ENCODE results near the gene TMPRSS7.
"Not testable (repeated sequence)": the region's sequence is repeated elsewhere in the genome, so short reads cannot be mapped to it uniquely, and the experiment has no call there.

TMPRSS7 gene

DNA sequence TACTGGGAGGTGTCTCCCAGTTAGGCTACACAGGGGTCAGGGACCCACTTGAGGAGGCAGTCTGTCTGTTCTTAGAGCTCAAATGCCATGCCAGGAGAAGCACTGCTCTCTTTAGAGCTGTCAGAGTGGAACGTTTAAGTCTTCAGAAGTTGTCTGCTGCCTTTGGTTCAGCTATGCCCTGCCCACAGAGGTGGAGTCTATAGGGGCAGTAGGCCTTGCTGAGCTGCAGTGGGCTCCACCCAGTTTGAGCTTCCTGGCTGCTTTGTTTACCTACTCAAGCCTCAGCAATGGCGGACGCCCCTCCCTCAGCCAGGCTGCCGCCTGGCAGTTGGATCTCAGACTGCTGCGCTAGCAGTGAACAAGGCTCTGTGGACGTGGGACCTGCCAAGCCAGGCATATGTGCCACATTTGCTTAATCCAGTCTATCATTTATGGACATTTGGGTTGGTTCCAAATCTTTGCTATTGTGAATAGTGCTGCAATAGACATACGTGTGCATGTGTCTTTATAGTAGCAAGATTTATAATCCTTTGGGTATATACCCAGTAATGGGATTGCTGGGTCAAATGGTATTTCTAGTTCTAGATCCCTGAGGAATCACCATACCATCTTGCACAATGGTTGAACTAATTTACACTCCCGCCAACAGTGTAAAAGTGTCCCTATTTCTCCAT is 38.0 kb downstream of the TMPRSS7 start:
- not testable (repeated sequence) for DNase-seq

DNA sequence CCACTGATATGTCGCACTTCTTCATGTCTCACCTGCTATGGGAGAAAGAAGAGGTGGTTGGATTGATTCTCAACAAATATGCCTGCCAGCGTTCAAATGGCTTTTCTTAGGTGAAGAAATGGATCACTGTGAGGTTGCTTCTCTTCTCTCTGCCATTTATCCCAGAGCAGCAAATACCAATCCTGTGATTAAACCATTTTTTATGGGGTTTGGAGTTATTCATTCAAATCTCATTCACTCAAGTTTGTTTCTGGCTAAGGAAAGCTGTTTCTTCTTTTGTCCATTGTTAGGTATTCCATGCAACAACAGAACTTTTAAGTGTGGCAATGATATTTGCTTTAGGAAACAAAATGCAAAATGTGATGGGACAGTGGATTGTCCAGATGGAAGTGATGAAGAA is 39.5 kb downstream of the TMPRSS7 start:
- DNase-seq, result no peak

DNA sequence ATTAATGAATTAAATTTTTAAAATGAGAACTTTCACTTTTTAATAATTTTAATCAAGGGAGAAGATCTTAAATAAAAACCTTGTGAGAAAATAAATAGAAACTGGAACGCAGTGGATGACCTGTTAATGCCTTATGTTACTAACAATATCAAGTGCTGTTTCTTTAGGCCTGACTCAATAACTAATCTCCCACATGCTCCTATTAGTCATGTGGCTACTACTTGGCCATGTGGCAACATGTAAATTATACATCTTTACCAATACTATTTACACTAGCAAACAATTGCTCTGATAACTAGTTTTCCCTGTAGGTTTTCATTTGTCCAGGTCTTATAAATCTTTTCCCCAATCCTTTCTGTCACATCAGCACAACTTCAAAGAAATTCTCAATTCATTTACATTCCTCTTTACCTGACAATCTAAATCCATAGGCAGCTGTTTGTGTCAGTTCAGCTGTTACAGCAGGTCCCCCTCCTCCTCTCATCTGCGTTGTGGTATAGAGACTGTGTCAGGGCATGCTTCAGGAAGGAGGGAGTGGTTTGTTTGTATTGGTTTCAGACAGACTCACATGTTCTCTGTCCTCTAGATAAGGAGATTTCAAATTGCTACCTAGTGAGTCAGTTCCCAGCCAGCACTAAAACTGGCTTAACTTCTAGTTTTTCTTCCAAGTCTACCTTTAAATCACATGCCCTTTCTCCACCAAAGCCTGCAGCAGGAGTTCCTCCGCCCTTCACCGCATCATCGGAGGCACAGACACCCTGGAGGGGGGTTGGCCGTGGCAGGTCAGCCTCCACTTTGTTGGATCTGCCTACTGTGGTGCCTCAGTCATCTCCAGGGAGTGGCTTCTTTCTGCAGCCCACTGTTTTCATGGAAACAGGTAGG is 40.3 kb downstream of the TMPRSS7 start:
- no peak for DNase-seq

DNA sequence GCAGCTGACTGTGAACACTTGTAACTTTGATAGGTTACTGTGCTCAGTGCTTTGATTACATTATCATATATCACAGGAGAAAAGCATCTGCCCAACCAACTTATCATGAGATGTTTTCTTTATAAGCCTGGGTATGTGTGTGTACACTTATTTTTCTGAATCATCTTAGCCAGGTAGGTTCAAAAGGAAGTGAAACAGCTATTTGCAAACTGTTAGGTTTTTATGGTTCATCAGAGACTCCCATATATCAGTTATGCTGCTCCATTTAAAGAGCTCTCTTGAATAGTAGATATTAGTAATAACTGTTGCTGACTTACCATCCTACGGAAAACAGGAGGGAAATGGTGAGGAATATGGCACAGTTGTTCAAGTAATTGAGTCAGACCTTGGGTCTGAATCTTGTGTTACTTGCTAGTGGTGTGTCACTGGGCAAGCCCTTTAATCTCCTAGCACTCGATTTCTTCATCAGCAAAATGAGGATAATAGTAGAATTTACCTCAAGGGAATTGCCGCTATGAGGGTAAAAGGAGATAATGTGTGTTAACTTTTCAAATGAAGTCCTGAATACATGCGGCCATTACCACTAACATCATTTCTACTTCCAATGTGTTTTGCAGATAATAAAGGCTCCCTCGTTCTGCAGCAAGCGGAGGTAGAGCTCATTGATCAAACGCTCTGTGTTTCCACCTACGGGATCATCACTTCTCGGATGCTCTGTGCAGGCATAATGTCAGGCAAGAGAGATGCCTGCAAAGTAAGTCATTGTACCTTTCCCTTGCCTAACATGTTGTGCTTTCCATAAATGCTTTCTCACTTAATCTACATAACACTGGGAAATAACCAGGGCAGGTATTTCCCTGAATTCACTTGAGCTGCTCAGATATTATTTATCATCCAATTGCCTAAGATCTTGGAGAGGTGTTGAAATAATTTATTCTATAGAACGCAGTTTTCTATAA is 43.9 kb downstream of the TMPRSS7 start:
- DNase-seq, result no peak

DNA sequence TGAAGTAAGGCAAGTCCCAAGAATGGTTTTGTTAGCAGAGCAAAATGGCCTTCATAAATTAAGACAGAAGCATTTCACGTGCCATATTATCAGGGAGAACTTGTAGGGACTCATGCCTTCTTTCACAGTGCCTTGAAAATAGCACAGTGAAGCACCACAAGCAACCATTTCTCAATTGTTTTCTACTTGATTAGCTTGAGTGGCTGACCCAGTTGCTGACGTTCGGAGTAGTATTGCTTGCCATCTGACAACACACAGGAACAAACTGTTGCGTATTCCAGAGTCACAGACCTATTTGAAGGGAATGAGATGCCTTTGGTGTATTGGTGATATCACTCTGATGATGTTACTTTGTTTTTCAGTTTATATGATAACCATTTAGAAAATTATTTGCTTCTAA is 48.7 kb downstream of the TMPRSS7 start:
- DNase-seq, result no peak

DNA sequence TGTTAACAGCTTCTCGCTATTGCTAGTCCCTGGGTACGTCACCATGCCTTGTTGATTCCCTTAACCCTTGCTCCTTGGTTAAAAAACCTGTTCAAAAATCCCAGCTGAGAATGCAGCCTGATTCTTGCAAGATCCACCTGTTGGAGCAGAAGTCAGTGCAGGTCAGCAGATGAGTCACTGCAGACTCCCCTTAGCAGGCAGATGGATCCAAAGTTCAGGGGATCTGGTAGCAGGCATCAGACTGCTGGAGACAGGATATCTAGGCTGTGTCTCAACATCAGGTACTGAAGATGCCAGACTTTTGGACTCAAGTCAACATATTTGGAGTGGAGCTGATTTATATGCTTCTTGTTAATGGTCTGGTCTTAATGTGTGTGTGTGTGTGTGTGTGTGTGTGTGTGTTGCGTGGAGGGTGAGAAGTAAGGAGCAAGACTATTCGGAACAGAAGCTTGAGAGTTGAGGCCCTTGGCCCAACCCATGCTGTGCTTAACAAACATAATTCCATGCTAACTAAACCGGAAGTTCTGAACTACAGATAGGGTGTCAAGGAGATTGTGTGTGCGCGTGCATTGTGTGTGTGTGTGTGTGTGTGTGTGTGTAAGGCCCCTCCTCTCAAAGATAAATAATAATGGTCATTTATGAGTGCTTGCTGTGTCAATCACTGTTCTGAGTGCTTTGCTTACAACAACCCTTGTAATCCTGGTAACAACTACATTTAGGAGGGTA is 50.6 kb downstream of the TMPRSS7 start:
- DNase-seq, result no peak

DNA sequence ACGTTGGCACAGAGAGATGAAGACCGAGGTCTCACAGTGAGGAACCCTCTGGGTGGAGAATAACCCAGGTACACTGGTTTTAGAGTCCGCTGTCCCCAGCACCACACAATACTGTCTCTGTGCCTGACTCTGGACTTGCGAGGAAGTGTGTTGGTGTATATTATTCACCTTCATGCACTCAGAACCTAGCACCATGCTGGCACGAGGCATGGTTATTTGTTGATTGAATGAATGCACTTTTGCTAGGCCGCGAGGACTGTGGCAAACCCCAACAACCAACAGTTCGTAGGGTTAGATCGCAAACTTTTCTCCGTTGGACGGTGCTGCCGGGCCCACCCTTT is 51.2 kb downstream of the TMPRSS7 start:
- no peak for DNase-seq

DNA sequence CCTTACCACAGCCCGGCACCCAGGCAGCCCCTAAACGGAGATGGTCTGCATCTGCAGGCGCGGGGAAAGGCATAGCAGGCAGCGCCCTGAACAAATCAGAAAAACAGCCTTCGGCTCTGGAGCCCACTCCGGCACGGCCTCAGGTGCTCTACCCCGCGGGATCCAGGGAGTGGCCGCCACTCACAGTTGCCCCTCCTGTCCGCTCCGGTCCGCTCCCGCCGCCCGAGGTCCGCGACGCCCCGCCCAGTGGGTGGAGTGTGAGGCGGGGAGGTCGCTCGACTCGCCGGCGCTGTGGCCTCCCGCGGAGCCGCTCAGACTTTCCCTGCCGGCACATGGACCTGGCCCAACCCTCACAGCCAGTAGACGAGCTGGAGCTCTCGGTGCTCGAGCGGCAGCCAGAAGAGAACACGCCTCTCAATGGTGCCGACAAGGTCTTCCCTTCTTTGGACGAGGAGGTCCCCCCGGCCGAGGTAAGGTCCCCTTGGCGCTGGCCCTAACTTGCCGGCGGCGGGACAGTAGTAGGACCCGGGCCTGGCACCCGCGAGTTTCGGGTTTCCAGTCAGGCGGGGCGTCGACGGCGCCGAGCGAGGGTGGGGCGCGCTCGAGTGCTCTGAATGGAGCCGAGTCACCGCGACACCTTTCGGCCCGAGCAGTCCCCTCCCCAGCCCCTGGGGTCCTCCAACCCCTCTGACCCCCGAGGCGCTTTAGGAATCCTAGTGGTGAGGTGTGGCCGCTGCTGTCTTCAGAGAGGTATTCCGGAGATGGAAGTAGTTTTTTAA is 51.7 kb downstream of the TMPRSS7 start, which contains the start of gene C3orf52:
Gene C3orf52, plus strand, starts transcription at position 314 of the 779 bp plus-strand sequence. Its CDS starts 19 bp downstream, at position 333.
- peak; percentile 81 for DNase-seq

DNA sequence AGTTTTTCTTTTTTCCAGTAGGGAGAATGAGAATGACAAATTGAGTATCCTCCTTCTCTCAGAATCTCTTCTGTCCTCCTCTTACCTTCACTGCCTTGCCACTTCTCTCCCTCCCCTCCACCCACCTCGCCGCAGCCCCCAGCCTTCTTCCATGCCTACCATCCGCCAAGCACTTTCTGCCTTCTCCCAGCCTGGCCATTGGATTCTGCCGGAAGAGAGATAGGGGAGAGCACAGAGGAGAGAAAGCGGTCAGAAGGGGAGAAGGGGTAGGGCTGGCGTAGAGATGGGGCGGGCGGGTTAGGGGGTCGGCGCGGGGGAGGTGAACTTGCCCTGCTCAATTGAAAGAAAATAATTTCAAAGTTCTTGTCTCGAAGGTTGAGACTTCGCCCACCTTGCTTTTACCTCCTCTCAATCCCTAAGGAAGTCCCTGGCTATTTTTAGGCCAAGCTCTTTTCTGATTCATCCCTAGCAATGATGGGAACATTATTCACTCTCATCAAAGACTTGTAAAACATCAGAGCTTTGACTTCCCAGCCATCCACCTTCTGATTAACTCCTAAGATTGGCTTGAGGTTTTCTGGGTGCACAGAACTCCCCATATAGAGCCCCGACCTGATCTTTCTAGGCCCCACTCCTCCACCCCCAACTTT is 52.5 kb downstream of the TMPRSS7 start:
- no peak for DNase-seq

DNA sequence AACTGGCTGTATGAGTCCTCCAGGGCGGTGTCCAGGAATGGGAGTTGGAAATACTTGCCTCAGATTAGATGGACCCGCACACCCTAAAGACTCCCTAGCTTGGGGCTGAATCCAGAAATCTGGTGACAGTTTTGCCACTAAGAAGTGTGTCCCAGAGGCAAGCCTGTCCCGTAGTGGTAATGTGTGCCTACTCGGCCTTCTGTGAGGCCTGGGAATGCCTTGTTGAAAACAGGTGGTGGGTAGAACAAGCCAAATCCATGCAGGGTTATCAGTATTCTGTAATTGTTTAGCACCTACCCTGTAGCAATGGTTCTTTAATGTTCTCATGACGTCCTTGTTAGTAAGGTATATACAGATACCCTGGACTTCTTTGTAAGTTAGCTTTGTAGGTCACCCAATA is 53.2 kb downstream of the TMPRSS7 start:
- no peak for DNase-seq

DNA sequence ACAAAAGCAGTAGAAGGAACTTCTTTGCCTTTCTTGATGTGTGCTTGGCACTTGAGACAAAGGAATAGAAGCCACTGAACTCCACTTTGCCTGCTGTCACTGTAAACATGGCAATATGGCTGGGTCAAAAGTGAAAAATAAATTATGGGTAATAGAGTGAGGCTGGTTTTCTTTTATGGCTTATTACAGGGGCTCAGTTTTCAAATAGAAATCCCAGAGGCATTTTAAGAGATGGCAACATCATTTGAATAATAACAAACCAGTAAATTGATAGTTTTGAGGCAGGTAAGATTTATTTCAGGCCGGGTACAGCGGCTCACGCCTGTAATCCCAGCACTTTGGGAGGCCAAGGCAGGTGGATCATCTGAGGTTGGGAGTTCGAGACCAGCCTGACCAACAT is 54.4 kb downstream of the TMPRSS7 start:
- no peak for DNase-seq

DNA sequence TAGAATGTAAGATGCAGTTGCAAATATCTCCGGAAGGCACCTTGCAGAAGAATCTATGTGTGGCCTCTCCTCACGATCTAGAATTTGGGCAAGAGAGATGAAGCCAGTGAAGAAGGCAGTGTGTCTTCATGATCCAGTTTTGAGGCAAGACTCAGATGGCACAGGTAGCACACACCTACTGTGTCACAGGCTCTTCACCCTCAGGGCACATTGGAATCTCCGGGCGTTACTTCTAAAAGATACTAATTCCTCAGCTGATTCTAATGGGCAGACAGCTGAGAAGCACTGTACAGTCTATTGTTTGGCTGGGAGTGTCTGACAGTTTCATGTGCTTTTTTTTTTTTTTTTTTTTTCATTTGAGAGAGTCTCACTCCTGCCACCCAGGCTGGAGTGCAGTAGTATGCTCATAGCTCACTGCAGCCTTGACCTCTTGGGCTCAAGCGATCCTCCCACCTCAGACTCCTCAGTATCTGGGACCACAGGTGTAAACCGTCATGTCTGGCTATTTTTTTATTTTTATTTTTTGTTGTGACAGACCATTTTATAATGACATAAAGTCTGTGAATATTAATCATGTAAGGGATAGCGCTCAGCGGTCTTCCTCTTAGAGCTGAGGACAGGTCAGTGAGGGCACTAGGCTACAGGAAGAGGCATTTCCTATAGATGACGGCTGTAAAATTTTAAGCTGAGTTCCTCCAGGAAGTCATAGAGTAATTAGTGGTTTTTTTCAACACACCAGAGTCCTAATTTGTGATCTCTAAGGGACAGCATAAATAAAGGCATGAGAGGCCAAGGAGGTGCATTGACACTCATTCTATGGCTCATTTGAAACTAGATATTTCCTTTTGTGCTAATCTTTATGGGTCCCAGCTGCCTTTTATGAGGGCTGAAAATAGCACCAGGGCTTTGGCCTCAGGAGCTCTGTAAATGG is 55.7 kb downstream of the TMPRSS7 start:
- DNase-seq, result no peak

DNA sequence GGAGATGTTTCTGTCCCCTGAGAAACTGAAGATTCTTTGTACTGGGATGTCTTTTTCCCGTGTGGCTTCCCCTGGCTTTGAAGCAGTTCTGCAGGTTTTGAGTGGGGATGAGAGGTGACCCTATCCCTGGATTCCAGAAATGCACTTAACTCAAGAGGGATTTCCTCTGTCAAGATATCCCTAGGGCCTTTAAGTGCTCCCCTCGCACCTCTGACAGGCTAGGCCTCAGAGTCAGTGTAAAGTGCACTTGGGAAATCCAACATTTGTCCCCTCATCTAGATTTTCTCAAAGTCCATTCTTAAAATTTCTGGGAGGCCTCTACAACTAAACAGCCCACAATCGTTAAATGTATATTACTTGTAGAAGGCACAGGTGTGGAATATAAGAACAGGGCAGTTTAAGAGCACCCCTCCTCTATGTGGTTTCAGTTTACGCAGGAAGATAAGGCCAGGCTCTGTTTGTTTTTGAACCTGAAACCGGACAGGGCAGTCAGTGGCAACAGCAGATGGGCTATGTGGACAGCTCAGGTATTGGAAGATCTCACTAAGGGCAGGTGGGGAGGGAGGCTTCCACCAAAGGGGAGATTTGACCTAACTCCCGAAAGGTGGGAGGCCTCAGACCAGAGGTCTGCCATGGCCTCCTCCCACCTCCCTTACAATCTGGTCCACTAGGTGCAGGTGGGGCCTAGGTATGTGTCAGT is 56.5 kb downstream of the TMPRSS7 start:
- no peak for DNase-seq

DNA sequence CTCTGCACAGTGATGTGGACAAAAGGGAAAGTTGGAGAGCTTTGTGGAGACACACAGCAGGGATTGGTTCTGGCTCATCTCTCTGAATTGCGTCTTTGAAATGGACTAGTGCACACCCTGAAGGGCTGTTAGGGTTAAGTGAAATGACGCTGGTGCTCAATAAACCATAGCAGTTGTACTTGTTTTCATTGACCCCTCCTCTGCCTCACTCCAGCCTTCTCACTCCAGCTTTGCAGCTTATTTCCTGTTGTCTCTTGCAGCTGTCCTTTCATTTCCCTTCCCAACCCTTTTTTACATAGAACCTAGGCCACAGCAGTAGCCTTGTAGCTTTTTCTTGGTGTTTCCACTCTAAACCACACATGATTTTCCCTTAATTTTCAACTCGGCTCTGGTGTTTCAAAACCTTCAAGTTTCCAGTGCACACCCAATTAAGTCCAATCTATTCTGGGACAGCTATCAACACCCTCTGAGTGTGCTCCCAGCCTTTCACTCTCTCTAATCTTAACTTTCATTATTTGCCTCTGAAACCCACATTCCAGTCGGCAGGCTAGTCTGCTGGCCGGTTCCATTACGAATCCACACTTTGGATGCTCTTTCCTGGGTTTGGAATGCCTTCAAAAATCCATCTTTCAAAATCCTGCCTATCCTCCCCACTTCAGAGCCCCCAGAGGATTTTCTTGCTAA is 58.1 kb downstream of the TMPRSS7 start:
- no peak for DNase-seq

DNA sequence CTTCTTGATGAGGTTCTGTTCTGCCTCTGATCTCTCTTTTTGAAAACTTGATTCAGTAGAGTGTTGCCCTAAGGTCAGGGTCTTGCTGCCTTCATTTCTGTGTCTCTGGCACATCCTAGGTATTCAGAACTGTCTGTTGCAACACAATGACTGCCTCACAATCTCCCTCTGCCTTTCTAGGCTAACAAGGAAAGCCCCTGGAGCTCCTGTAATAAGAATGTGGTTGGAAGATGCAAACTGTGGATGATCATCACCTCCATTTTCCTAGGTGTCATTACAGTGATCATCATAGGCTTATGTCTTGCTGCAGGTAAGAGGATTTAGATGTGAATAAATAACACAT is 58.6 kb downstream of the TMPRSS7 start:
- no peak for DNase-seq

DNA sequence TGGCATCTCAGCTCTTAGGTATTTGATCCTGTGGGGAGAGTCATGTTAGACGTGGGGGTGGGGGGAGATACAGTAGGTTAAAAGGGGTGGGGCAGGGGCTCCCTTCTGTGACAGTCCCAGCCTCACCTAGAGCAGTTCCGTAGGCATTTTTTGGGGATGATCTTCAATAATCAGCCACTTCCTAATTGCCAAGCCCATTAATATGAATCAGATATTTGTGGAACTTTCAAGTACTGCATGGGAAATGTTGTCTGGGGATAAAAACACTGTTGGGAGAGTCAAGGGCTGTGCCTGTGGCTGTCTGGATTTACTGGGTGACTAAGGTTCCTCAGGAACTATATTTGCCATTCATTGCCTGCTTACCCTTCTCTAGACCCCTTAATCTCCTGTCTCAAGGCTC is 61.2 kb downstream of the TMPRSS7 start:
- no peak for DNase-seq

DNA sequence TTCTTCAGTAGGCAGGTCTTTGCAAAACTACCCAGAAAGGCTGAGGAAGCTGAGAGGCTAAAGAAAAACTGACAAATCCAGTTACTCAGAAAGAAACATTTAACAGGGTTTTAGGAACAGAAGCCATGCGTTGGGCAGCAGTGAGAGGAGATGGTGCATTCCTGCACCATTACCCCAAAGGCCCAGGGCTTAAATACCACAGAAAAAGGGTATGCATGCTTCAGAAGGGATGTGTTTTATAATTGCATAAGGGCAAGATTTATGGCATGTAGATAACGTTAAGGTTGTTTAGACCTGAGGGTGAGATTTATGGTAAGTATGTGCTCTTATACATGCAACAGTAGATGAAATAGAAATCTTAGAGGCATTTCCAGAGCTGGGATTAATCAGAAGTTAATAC is 61.6 kb downstream of the TMPRSS7 start:
- no peak for DNase-seq

DNA sequence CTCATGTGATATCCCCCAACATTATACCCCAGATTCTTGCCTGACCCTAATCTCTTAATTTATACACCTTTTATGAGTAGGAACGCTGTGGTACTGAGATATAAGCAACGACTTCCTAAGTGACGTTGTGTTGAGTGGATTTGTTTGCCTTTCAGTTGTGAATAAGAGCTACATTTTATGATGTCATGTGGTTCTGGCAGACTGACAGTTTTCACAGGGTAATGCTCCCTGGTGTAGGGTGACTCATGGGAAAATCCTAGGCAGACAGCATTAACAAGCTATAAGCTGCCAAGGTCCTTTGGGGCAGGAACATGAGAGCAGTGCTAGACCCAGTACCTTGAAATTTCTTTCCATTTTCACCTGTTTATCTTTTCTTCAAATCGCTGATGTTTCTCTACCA is 62.8 kb downstream of the TMPRSS7 start:
- no peak for DNase-seq

DNA sequence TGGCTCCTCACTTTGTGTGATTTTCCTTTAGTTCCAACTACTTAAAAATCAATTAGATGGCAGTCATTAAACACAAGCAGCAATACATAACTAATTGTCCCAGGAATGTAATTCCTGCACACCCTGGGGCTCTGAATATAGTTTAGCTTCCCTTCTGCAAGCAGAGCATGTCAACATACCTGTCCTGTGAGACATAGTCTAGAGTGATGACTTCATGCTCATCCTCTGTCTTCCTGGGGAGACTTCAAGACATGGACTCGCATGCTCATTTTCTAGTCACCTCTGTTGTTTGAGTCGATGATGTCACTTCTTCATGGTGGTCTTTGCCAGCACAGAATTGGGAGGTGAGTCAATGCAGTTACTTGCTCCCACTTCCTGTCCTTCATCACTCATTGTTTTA is 67.4 kb downstream of the TMPRSS7 start:
- no peak for DNase-seq
